Measurements from ENCODE around the gene ADCK1. TPM values are rescaled to one million over a fixed set of nuclear protein-coding genes. Genes with fewer than 3 reads are reported as not detected.

Gene ADCK1
- total and polyA plus RNA-seq, 4 donors: 5.7 to 8.8 (median 7.0) TPM

- Histone ChIP-seq H3K27me3 (ENCODE audit: control insufficient read depth in 3 of 3, insufficient read depth in 3 of 3, low read length in 2 of 3) (no peaks in the 10 kb centered on the region), H3K27ac (ENCODE audit: low read depth in 1 of 2, low read length in 1 of 2) (no peak overlapping the region), H3K9ac (ENCODE audit: insufficient read depth in 1 of 2, low read length in 2 of 2) (no peak overlapping the region), H3K4me3 (no peak overlapping the region), H3K36me3 (ENCODE audit: control insufficient read depth in 4 of 4, insufficient read depth in 4 of 4, low read length in 4 of 4) (no peaks in the 10 kb centered on the region), H3K9me3 (ENCODE audit: control insufficient read depth in 4 of 4, insufficient read depth in 3 of 4, low read length in 3 of 4) (peaks cover 0 to 3% (median 0%) of the 10 kb centered on the region in 4 donors), H3K4me1 (ENCODE audit: control insufficient read depth in 5 of 5, insufficient read depth in 5 of 5, low read length in 5 of 5) (peaks cover 0 to 5% (median 2%) of the 10 kb centered on the region in 5 donors)
- ATAC-seq (ENCODE audit: insufficient read depth, low FRiP score) (no peak), DNase-seq (no peak)
- WGBS, 2 donors: 90 to 91% methylated on average over 5 of the region's 5 CpGs
- no peak for TF ChIP-seq CTCF (IDR thresholded peaks at IDR 0.05; ENCODE audit: control extremely low read depth, extremely low read depth)
Measured at GRCh38 chr14:77880056-77880455, 80.1 kb downstream of the ADCK1 start.

GRCh38 chr14:77882098-77882497 lies 82.2 kb downstream of the ADCK1 start:
- DNase-seq: peak in 2 of 3 donors; percentile 14 to 25
- Histone ChIP-seq H3K27me3 (ENCODE audit: control insufficient read depth in 3 of 3, insufficient read depth in 3 of 3, low read length in 2 of 3) (no peaks in the 10 kb centered on the region), H3K36me3 (ENCODE audit: control insufficient read depth in 4 of 4, insufficient read depth in 4 of 4, low read length in 4 of 4) (no peaks in the 10 kb centered on the region), H3K4me3 (no peak overlapping the region), H3K9me3 (ENCODE audit: control insufficient read depth in 4 of 4, insufficient read depth in 3 of 4, low read length in 3 of 4) (no peaks in the 10 kb centered on the region), H3K4me1 (ENCODE audit: control insufficient read depth in 5 of 5, insufficient read depth in 5 of 5, low read length in 5 of 5) (peaks cover 0 to 5% (median 2%) of the 10 kb centered on the region in 5 donors), H3K9ac (ENCODE audit: insufficient read depth in 1 of 2, low read length in 2 of 2) (no peak overlapping the region), H3K27ac (ENCODE audit: low read depth in 1 of 2, low read length in 1 of 2) (no peak overlapping the region)
- TF ChIP-seq CTCF (IDR thresholded peaks at IDR 0.05; ENCODE audit: control extremely low read depth, extremely low read depth): no peak
- no peak for ATAC-seq (ENCODE audit: insufficient read depth, low FRiP score)
- 71 to 78% methylated on average over 5 of the region's 5 CpGs for whole genome bisulfite sequencing, 2 donors

- Histone ChIP-seq H3K4me3 (no peak overlapping the region), H3K36me3 (ENCODE audit: control insufficient read depth in 4 of 4, insufficient read depth in 4 of 4, low read length in 4 of 4) (no peaks in the 10 kb centered on the region), H3K27ac (ENCODE audit: low read depth in 1 of 2, low read length in 1 of 2) (no peak overlapping the region), H3K9me3 (ENCODE audit: control insufficient read depth in 4 of 4, insufficient read depth in 3 of 4, low read length in 3 of 4) (no peaks in the 10 kb centered on the region), H3K4me1 (ENCODE audit: control insufficient read depth in 5 of 5, insufficient read depth in 5 of 5, low read length in 5 of 5) (peaks cover 0 to 5% (median 2%) of the 10 kb centered on the region in 5 donors), H3K9ac (ENCODE audit: insufficient read depth in 1 of 2, low read length in 2 of 2) (no peak overlapping the region), H3K27me3 (ENCODE audit: control insufficient read depth in 3 of 3, insufficient read depth in 3 of 3, low read length in 2 of 3) (no peaks in the 10 kb centered on the region)
- no peak for TF ChIP-seq CTCF (IDR thresholded peaks at IDR 0.05; ENCODE audit: control extremely low read depth, extremely low read depth)
- peak in 1 of 3 donors; percentile 23 for DNase-seq
- ATAC-seq (ENCODE audit: insufficient read depth, low FRiP score): no peak
- WGBS, 2 donors: 59 to 62% methylated on average over 4 of the region's 4 CpGs
Measured at GRCh38 chr14:77882636-77883035, 82.7 kb downstream of the ADCK1 start.

All from lung (tissue), 12 donors.